ENCODE data around the gene PIGP. TPM values are rescaled to one million over a fixed set of nuclear protein-coding genes. Genes with fewer than 3 reads are reported as not detected.

The PIGP gene
- total RNA-seq, 2 donors from 2014 or later: 7.6 to 13.4 TPM

DNA sequence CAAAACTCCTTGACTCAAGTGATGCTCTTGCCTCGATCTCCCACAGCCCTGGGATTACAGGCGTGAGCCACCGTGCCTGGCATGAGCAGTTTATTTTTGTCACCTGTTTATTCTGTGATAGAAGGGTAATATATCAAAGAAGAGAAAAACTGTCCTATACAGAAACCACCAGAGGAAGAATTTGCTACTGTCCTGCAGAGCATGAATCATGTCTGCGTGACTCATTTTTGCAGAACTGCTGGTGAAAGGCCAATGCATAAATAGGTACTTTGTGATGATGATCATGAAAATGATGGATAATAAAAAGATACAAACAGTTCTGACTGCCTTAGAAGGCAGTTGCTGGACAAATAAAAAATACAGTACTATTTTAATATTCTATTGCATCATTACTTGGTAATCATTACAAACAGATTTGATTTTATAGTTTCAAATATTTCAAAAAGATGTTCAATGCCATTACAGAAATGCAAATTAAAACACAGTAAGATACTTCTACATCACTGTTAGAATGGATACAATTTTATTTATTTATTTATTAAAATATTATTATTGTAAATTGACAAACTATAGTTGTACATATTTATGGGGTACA is 39.9 kb downstream of the PIGP start:
- Histone ChIP-seq H3K27me3 (replicated peaks; ENCODE audit: insufficient read depth) (no peaks in the 10 kb centered on the region), H3K36me3 (no peaks in the 10 kb centered on the region), H3K4me3 (no peak overlapping the region), H3K9me3 (no peaks in the 10 kb centered on the region), H3K4me1 (ENCODE audit: control insufficient read depth in 1 of 2, low read depth in 2 of 2) (no peaks in the 10 kb centered on the region), H3K27ac (no peak overlapping the region)
- DNase-seq (ENCODE audit: low spot score) (no peak), ATAC-seq (ENCODE audit: insufficient number of reproducible peaks, low FRiP score, low read depth) (no peak)
- TF ChIP-seq, protein P1, sequence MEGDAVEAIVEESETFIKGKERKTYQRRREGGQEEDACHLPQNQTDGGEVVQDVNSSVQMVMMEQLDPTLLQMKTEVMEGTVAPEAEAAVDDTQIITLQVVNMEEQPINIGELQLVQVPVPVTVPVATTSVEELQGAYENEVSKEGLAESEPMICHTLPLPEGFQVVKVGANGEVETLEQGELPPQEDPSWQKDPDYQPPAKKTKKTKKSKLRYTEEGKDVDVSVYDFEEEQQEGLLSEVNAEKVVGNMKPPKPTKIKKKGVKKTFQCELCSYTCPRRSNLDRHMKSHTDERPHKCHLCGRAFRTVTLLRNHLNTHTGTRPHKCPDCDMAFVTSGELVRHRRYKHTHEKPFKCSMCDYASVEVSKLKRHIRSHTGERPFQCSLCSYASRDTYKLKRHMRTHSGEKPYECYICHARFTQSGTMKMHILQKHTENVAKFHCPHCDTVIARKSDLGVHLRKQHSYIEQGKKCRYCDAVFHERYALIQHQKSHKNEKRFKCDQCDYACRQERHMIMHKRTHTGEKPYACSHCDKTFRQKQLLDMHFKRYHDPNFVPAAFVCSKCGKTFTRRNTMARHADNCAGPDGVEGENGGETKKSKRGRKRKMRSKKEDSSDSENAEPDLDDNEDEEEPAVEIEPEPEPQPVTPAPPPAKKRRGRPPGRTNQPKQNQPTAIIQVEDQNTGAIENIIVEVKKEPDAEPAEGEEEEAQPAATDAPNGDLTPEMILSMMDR (IDR thresholded peaks at IDR 0.05): no peak

DNA sequence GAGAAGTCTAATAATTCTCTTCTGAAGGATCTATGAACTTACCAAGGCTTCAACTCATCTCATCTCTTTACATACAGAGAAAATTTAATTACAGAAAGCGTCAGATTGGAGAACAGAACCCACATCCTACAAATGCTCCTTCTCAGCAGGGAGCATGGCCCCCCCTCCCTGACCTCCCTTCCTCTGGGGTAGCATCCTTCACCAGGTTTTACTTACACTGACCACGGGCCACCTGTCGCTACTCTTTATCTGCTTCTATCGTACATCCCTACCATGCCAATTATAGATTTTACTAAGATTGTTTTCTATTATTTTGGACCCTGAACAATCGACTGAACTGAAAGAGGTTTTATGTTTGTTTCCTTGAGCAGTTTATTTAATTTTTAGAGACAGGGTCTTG is 40.6 kb downstream of the PIGP start:
- no peak for ATAC-seq (ENCODE audit: insufficient number of reproducible peaks, low FRiP score, low read depth)
- Histone ChIP-seq H3K4me3 (no peak overlapping the region), H3K27ac (no peak overlapping the region), H3K27me3 (replicated peaks; ENCODE audit: insufficient read depth) (no peaks in the 10 kb centered on the region), H3K36me3 (no peaks in the 10 kb centered on the region), H3K4me1 (ENCODE audit: control insufficient read depth in 1 of 2, low read depth in 2 of 2) (no peaks in the 10 kb centered on the region), H3K9me3 (no peaks in the 10 kb centered on the region)
- no peak for DNase-seq (ENCODE audit: low spot score)
- TF ChIP-seq, protein P1 (IDR thresholded peaks at IDR 0.05): no peak

- DNase-seq (ENCODE audit: low spot score) (no peak), ATAC-seq (ENCODE audit: insufficient number of reproducible peaks, low FRiP score, low read depth) (no peak)
- no peak overlapping the region for H3K4me3 ChIP-seq
- H3K27ac ChIP-seq: no peak overlapping the region
- no peaks in the 10 kb centered on the region for H3K9me3 ChIP-seq
- H3K36me3 ChIP-seq: no peaks in the 10 kb centered on the region
- TF ChIP-seq, protein P1 (IDR thresholded peaks at IDR 0.05): no peak
- no peaks in the 10 kb centered on the region for H3K4me1 ChIP-seq (ENCODE audit: control insufficient read depth in 1 of 2, low read depth in 2 of 2)
- no peaks in the 10 kb centered on the region for H3K27me3 ChIP-seq (replicated peaks; ENCODE audit: insufficient read depth)
Observed at GRCh38 chr21:37030864-37031263, 42.0 kb downstream of the PIGP start.

DNA sequence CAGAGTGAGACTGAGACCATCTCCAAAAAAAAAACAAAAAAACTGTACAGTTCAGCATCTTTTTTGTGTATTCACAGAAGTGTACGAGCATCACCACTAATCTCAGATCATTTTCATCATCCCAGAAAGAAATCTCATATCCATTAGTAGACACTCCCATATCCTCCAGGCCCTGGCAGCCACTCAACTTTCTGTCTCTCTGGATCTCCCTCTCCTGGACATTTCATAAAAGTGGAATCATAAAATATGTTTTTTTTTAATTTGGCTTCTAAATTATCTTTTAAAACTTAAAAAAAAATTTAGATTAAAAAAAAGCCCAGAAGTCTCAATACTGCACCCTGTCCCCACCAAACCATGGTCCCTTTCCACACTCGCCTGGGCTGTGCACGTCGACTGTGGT is 44.3 kb downstream of the PIGP start:
- Histone ChIP-seq H3K27me3 (replicated peaks; ENCODE audit: insufficient read depth) (no peaks in the 10 kb centered on the region), H3K4me1 (ENCODE audit: control insufficient read depth in 1 of 2, low read depth in 2 of 2) (no peaks in the 10 kb centered on the region), H3K27ac (no peak overlapping the region), H3K36me3 (no peaks in the 10 kb centered on the region), H3K4me3 (no peak overlapping the region), H3K9me3 (no peaks in the 10 kb centered on the region)
- TF ChIP-seq, protein P1 (IDR thresholded peaks at IDR 0.05): no peak
- DNase-seq (ENCODE audit: low spot score): no peak
- no peak for ATAC-seq (ENCODE audit: insufficient number of reproducible peaks, low FRiP score, low read depth)

- H3K4me3 ChIP-seq: no peak overlapping the region
- DNase-seq (ENCODE audit: low spot score) (no peak), ATAC-seq (ENCODE audit: insufficient number of reproducible peaks, low FRiP score, low read depth) (no peak)
- H3K27me3 ChIP-seq (replicated peaks; ENCODE audit: insufficient read depth): no peaks in the 10 kb centered on the region
- TF ChIP-seq, protein P1 (IDR thresholded peaks at IDR 0.05): no peak
- H3K36me3 ChIP-seq: no peaks in the 10 kb centered on the region
- H3K27ac ChIP-seq: no peak overlapping the region
- H3K9me3 ChIP-seq: no peaks in the 10 kb centered on the region
- no peaks in the 10 kb centered on the region for H3K4me1 ChIP-seq (ENCODE audit: control insufficient read depth in 1 of 2, low read depth in 2 of 2)
Observed at GRCh38 chr21:37026499-37026898, 46.4 kb downstream of the PIGP start.
